A172 (cell line): ENCODE data around the gene NOTCH4. TPM values are rescaled to one million over a fixed set of nuclear protein-coding genes. Genes with fewer than 3 reads are reported as not detected.
"Not testable (repeated sequence)": the region's sequence is repeated elsewhere in the genome, so short reads cannot be mapped to it uniquely, and the experiment has no call there.

ENCODE experiments used
- DNase-seq: peaks from one replicate; pipeline ENCODE4 v3.0.0-alpha.2; 2015; ENCODE audit warnings: low spot score
- total RNA-seq: library from RNA; depleted of rRNA; stranded (reverse); fragments of >200 nt; shearing (Covaris generic); gene quantifications from 2 replicates; pipeline ENCODE4 v1.2.3, GENCODE V29; 2014; rRNA removed

The NOTCH4 gene
- total RNA-seq: 0.81 and 1.6 TPM in 2 replicates

DNA sequence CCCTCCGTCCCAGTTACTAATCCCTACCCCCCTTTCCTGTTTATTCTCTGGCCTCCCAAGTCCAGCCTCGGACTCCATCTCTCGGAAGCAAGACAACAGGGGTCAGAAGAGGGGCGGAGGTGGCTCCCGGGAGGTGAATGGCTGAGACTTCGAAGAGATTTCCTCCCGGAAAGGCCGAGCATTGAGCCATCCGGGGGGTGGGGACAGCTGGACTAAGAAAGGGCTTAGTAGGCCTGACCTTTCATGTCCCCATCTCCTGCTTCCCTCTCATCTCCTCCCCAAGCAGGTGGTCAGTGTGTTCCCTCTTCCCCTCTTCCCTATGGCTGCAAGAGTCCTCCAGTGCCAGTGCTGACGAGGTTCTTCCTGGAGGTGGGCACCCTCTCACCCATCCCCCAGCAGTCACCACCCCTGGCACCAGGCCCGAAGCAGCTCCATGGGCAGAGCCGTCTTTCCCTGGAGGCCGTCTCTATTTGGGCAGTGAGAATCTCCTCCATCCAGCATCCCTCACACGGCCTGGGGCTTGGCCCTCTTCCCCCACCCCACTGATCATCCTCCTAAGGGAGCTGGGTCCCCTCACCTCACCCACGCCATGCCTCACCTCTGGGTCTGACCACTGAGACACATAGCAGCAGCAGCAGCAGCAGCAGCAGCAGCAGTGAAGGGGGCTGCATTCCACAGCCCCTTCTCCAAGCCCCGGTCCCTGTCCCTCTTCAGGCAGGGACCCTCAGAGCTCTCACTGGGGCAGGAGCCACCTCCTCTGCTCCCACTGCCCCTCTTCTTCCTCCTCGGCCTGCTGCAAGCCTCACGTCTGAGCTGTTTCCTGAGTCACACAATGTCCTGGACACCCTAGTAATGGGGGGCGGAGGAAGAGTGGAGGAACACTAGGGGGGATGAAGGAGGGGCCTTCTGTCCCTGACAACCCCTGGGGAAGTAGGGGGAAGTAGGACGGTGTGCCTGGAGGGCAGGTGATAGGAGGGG is at the start of gene NOTCH4:
Gene NOTCH4 (minus strand): TSS at position 810 of the 978 bp plus-strand sequence. CDS start 139 bp downstream, at position 671.
- DNase-seq: no peak

- DNase-seq: no peak
These were observed 47.6 kb upstream of the NOTCH4 start for GRCh38 chr6:32271429-32271828.

- DNase-seq: not testable (repeated sequence)
These were observed 44.6 kb upstream of the NOTCH4 start for GRCh38 chr6:32268459-32268858.

DNA sequence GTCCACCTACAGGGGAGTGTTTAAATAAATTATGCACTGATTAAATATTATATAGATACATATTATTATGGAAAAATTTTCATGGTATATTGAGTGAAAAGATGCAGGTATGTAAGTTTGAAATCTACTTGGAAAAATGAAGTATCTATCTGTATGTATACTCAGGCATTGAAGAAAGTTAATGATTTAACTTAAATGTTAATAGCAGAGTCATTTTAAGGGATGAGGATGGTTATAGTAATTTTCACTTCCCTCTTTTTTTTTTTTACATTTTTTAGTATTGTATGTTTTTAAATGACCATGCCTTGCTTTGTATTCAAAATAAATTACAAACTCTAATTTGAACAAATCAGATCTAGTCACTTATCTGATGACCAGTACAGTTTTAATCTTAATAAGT is 43.2 kb upstream of the NOTCH4 start:
- no peak for DNase-seq

- not testable (repeated sequence) for DNase-seq
These were observed 33.4 kb upstream of the NOTCH4 start for GRCh38 chr6:32257262-32257661.

DNA sequence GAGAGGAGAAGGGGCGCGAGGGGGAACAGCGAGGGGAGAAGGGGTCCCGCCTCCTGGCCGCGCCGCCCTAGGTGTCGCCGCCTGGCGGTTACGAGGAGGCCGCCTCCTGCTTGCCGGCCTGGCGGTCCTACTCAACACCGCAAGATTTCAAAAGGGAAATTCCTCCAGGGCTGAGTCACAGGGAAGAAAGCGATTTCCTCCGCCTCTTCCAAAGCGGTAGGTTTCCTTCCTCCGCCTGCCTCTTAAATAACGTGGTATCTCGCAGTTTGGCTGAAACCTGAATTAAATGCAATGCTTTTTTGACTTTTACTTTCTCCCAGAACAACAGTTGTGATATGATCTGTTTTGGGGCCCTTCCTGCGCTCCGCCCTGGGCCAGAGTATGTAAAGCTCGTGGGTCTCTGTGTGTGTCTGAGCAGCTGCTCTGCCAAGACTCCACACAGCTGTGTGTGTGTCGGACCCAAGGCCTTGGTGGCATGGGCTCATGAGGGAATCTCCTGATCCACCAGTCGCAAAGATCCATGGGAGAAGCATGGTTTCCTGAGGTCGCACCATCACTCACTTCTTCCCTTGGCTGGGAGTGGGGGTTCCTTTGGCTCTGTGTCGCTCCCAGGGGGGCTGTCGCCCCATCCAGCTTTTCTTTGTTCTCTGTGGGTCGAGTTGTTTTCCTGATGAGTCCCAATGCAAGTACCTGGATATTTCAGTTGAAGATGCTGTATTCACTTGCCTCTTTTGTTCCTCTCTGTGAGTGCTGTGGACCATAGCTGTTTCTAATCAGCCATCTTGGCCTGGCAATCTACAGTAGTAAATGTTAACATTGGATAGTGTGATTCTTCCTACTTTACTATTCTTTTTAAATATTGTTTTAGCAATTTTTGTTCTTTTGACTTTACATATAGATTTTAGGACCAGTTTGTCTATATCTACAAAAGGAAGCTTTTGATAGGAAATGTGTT is 31.6 kb upstream of the NOTCH4 start:
- DNase-seq: peak; percentile 88

- peak; percentile 49 for DNase-seq
These were observed 30.9 kb upstream of the NOTCH4 start for GRCh38 chr6:32254761-32255198.

DNA sequence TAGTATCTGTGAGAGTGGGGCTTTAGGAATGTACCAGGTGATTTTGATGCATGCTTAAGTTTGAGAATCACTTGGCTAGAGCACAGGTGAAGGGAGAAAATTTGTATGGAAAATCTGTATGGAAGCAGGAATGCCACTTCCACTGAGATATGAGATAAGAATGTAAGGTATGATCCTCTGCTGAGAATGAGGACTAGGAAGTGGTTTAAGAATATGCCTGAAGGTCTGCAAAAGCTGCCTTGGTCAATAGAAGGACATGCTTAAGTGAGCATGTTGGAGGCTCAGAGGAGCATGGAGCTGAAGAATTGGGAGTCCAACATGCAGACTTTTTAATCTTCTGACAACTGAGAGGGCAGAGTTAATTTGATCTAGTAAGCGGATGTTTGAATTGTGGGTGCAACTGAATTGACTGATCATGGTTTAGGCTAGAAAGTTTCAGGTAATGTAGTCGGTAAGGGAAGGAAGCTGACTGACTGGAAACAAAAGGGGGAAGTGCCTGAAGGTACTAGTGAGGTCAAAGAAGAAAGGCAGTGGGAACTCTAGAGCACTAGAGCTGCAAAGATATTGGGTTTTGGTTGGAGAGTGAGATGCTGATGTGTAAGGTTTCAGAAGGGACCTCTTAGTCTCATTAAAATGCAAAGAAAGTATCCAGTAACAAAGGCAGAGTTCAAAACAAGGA is 28.6 kb upstream of the NOTCH4 start:
- DNase-seq: no peak

DNA sequence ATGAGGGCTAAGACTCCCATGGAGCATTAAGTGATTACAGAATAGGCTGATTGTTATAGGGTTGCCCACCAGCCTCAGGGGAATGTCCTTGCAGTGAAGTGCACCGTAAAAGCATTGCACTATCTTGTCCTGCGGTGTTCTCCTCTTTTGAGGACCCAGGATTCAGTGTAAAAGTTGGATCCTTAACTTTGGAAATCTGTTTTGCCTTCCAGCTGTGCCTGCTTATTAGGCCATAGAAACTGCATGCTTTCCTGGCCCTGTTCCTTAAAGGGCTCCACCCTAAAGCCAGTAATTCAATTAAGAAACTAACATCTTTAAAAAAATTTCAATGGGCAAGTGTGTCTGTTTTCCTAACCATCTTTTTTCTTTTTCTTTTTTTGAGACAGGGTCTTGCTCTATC is 25.4 kb upstream of the NOTCH4 start:
- no peak for DNase-seq

DNA sequence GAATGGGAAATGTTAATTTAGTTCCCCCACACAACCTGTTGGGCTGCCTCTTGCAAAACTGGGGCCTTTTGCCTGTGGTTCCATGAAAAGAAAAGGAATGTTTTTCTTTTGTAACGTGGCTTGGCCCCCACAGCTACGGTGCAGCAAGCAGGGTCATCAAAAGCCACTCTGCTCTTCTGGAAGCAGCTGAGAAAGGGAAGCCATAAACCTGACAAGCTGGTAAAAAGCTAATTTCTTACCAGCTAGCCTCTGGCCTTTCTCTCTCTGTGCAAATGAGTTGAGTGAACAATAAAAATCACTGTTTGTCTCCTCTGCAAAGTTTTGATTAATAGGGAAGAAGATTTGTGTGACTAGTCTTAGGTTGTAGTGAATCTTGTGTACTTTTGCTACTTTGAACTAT is 23.5 kb upstream of the NOTCH4 start:
- DNase-seq: no peak

DNA sequence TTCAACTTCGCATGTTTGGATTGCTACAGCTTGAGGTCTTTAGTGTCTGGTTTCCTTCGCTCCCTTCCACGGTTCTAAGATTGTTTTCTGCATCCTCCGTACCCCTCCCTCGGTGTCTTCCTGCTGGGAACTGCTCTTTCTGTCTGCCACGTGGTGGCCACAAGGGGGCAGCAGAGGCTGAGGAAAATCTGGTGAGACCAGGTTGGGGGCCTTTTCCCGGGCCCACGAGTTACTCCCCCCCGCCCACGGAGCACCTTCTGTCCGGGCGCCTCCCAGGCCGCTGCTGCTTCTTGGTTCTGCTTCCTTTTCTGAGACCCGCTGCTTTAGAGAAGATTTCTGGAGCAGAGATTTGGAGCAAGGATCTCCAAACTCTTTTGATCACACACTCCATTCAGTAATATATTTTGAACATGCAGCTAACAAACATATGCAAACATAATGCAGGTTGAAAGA is 21.1 kb upstream of the NOTCH4 start:
- DNase-seq: peak; percentile 63

GRCh38 chr6:32244270-32244669 is 20.4 kb upstream of the NOTCH4 start:
- DNase-seq: no peak

DNA sequence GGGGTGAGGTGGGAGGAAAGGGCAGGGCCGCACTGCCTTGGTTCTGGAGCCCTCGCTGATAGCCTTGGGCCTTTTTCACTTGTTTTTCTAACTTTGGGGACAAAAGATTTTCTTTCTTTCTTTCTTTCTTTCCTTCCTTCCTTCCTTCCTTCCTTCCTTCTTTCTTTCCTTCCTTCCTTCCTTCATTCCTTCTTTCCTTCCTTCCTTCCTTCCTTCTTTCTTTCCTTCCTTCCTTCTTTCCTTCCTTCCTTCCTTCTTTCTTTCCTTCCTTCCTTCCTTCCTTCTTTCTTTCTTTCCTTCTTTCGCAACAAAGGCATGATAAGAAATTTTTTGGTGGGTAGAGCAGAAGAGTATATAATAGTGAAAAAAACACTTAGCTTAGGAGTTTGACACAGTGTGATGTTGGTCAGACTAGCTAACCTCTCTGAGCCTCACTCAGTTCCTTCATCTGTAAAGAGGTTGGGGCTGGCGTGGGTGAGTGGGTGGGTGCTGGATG is 18.5 kb upstream of the NOTCH4 start:
- DNase-seq: not testable (repeated sequence)

GRCh38 chr6:32240686-32241085 is 16.8 kb upstream of the NOTCH4 start:
- DNase-seq: no peak

DNA sequence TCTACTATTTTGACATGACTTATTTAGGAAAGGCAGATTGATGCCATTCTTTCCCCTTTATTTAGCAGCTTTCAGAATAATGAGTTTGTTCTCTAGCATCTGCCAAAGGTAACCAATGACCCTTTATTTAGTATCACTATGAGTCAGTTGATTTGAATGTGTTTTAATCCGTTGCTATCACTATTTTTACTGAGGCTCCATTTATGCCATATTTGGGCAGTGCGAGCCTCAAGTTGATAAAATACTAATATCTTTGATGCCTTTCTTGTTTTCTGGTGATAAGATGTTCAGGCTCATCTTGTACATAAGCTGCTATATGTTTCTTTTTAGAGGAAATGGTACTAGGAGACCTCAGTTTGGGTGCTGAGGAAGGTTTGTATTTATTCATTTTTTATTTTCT is 15.6 kb upstream of the NOTCH4 start:
- no peak for DNase-seq

- no peak for DNase-seq
These were observed 11.1 kb upstream of the NOTCH4 start for GRCh38 chr6:32234934-32235333.

- no peak for DNase-seq
These were observed 2.6 kb upstream of the NOTCH4 start for GRCh38 chr6:32226434-32226833.

DNA sequence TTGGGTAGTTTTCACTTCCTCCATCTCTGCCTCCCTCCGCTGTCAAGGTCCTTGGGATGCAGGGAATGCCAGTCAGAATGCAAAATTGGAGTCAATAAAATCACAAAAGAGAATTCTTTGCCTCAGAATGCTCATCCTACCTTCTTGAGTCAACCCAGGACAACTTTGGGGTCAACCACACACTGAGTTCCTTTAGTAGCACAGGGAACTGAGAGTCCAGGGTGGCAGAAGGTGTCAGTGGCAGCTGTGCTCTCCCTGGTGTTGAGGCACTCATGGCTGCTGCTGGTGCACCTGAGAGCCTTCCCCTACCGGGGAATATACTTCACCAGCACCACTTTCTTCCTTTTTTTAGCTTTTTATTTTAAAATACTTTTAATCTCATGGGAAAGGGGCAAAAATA is 829 bp upstream of the NOTCH4 start:
- no peak for DNase-seq

GRCh38 chr6:32222333-32223230 is 1.3 kb downstream of the NOTCH4 start:
- no peak for DNase-seq

- no peak for DNase-seq
These were observed 3.8 kb downstream of the NOTCH4 start for GRCh38 chr6:32220021-32220420.
